ENCODE measurements around the gene MATCAP1. TPM values are rescaled to one million over a fixed set of nuclear protein-coding genes. Genes with fewer than 3 reads are reported as not detected.

Gene MATCAP1
- polyA plus RNA-seq, 1 donor (not counting 4 experiments of a cell fraction or from before 2014, with no cell fraction given), result 13.3 TPM

- FAIRE-seq (no peak), DNase-seq (ENCODE audit: low read depth, low spot score) (no peak)
- no peak for TF ChIP-seq CTCF (optimal IDR thresholded peaks at IDR 0.05 in 1 of 3, IDR thresholded peaks at IDR 0.05 in 1 of 3, conservative IDR thresholded peaks at IDR 0.05 in 1 of 3; ENCODE audit: extremely low read depth in 1 of 3, insufficient read depth in 2 of 3, low read length in 3 of 3)
- no peak for TF ChIP-seq EZH2 (IDR thresholded peaks at IDR 0.05; ENCODE audit: low read length)
- Histone ChIP-seq H2AFZ (ENCODE audit: control insufficient read depth, low read length) (no peak overlapping the region), H3K27me3 (ENCODE audit: control insufficient read depth, extremely low read depth, insufficient read depth, low read length) (no peaks in the 10 kb centered on the region), H3K9ac (ENCODE audit: control insufficient read depth, extremely low read depth, insufficient read depth, low read length) (no peak overlapping the region), H3K4me3 (ENCODE audit: control insufficient read depth in 2 of 3, extremely low read depth in 1 of 3, insufficient read depth in 2 of 3, low read depth in 1 of 3, low read length in 3 of 3) (no peak overlapping the region), H3K9me3 (ENCODE audit: control insufficient read depth, low read depth, low read length) (no peaks in the 10 kb centered on the region), H3K4me1 (ENCODE audit: control insufficient read depth, extremely low read depth, insufficient read depth, low read length) (peaks cover 17% of the 10 kb centered on the region), H3K4me2 (ENCODE audit: control insufficient read depth, extremely low read depth, insufficient read depth, low read depth, low read length) (no peak overlapping the region), H4K20me1 (ENCODE audit: control insufficient read depth, extremely low read depth, insufficient read depth, low read length) (no peaks in the 10 kb centered on the region), H3K9me1 (ENCODE audit: control insufficient read depth, extremely low read depth, insufficient read depth, low read length) (no peaks in the 10 kb centered on the region), H3K27ac (ENCODE audit: control insufficient read depth, insufficient read depth, low read length) (no peak overlapping the region), H3K79me2 (ENCODE audit: control insufficient read depth, insufficient read depth, low read length) (no peaks in the 10 kb centered on the region), H3K36me3 (ENCODE audit: control insufficient read depth in 2 of 2, extremely low read depth in 1 of 2, insufficient read depth in 2 of 2, low read length in 2 of 2) (peaks cover 0 to 1% of the 10 kb centered on the region in 2 experiments)
- dilution Hi-C loops (cut with MboI; ENCODE audit: extremely low pct_ligation_motif_present, low sequenced_read_pairs), result no loop called here
These were observed 31.9 kb upstream of the MATCAP1 start for GRCh38 chr16:67215706-67216105.

GRCh38 chr16:67213197-67214019 is 29.6 kb upstream of the MATCAP1 start:
- peak overlapping the region; percentile 71 for H3K4me2 ChIP-seq (ENCODE audit: control insufficient read depth, extremely low read depth, insufficient read depth, low read depth, low read length)
- DNase-seq (ENCODE audit: low read depth, low spot score) (no peak), FAIRE-seq (no peak)
- no peaks in the 10 kb centered on the region for H3K79me2 ChIP-seq (ENCODE audit: control insufficient read depth, insufficient read depth, low read length)
- H3K27me3 ChIP-seq (ENCODE audit: control insufficient read depth, extremely low read depth, insufficient read depth, low read length), result no peaks in the 10 kb centered on the region
- H3K36me3 ChIP-seq (ENCODE audit: control insufficient read depth in 2 of 2, extremely low read depth in 1 of 2, insufficient read depth in 2 of 2, low read length in 2 of 2), result no peaks in the 10 kb centered on the region
- H3K9me1 ChIP-seq (ENCODE audit: control insufficient read depth, extremely low read depth, insufficient read depth, low read length), result no peaks in the 10 kb centered on the region
- TF ChIP-seq EZH2 (IDR thresholded peaks at IDR 0.05; ENCODE audit: low read length) (no peak), CTCF (optimal IDR thresholded peaks at IDR 0.05 in 1 of 3, IDR thresholded peaks at IDR 0.05 in 1 of 3, conservative IDR thresholded peaks at IDR 0.05 in 1 of 3; ENCODE audit: extremely low read depth in 1 of 3, insufficient read depth in 2 of 3, low read length in 3 of 3) (no peak)
- no peaks in the 10 kb centered on the region for H3K9me3 ChIP-seq (ENCODE audit: control insufficient read depth, low read depth, low read length)
- peak overlapping the region; percentile 67 for H3K27ac ChIP-seq (ENCODE audit: control insufficient read depth, insufficient read depth, low read length)
- dilution Hi-C loops (cut with MboI; ENCODE audit: extremely low pct_ligation_motif_present, low sequenced_read_pairs), result no loop called here
- peak overlapping the region; percentile 47 for H2AFZ ChIP-seq (ENCODE audit: control insufficient read depth, low read length)
- no peaks in the 10 kb centered on the region for H4K20me1 ChIP-seq (ENCODE audit: control insufficient read depth, extremely low read depth, insufficient read depth, low read length)
- peak overlapping the region; percentile 39 for H3K9ac ChIP-seq (ENCODE audit: control insufficient read depth, extremely low read depth, insufficient read depth, low read length)
- peaks cover 19% of the 10 kb centered on the region for H3K4me1 ChIP-seq (ENCODE audit: control insufficient read depth, extremely low read depth, insufficient read depth, low read length)
- peak overlapping the region in 2 of 3 experiments; percentile 8 to 29 for H3K4me3 ChIP-seq (ENCODE audit: control insufficient read depth in 2 of 3, extremely low read depth in 1 of 3, insufficient read depth in 2 of 3, low read depth in 1 of 3, low read length in 3 of 3)
